Inflammatory macrophage treated with lipopolysaccharide for 1 hour (primary cell): ENCODE results near the gene FHL3.
"Not testable (repeated sequence)": the region's sequence is repeated elsewhere in the genome, so short reads cannot be mapped to it uniquely, and the experiment has no call there.

ENCODE experiments used
- DNase-seq, 2 donors: peaks; one replicate each; pipeline ENCODE4 v3.0.0-alpha.2; 2020 to 2022

FHL3 gene

GRCh38 chr1:37983546-37983945 is 21.8 kb downstream of the FHL3 start:
- DNase-seq = no peak

- no peak for DNase-seq
Observed at GRCh38 chr1:37978541-37978940, 26.8 kb downstream of the FHL3 start.

- peak; percentile 13 to 44 for DNase-seq
Observed at GRCh38 chr1:37975083-37975482, 30.2 kb downstream of the FHL3 start.

GRCh38 chr1:37974567-37974966 is 30.7 kb downstream of the FHL3 start:
- no peak for DNase-seq

- DNase-seq = not testable (repeated sequence)
Observed at GRCh38 chr1:37973684-37974083, 31.6 kb downstream of the FHL3 start.

GRCh38 chr1:37965301-37965700 is 40.0 kb downstream of the FHL3 start:
- DNase-seq = no peak

- peak in 1 of 2 donors; percentile 9 for DNase-seq
Observed at GRCh38 chr1:37964106-37964505, 41.2 kb downstream of the FHL3 start.

- no peak for DNase-seq
Observed at GRCh38 chr1:37958690-37959089, 46.6 kb downstream of the FHL3 start.

- no peak for DNase-seq
Observed at GRCh38 chr1:37955685-37956084, 49.6 kb downstream of the FHL3 start.

GRCh38 chr1:37954316-37954971 is 50.9 kb downstream of the FHL3 start:
- no peak for DNase-seq

- DNase-seq = no peak
Observed at GRCh38 chr1:37952738-37953137, 52.6 kb downstream of the FHL3 start.

- DNase-seq = no peak
Observed at GRCh38 chr1:37951783-37952624, 53.3 kb downstream of the FHL3 start.

- no peak for DNase-seq
Observed at GRCh38 chr1:37951041-37951782, 54.1 kb downstream of the FHL3 start.

GRCh38 chr1:37949524-37950152 is 55.7 kb downstream of the FHL3 start:
- DNase-seq = no peak

- DNase-seq = no peak
Observed at GRCh38 chr1:37948841-37949240, 56.5 kb downstream of the FHL3 start.

- DNase-seq = peak in 1 of 2 donors; percentile 23
Observed at GRCh38 chr1:37948166-37948565, 57.1 kb downstream of the FHL3 start.

- DNase-seq = no peak
Observed at GRCh38 chr1:37947364-37947763, 58.0 kb downstream of the FHL3 start.
